ENCODE results near the gene AKAP6.

Gene AKAP6

GRCh38 chr14:32707742-32708500, 378.8 kb downstream of the AKAP6 start:
- no peak for DNase-seq (ENCODE audit: low read depth in 3 of 3)

GRCh38 chr14:32709027-32709426, 379.9 kb downstream of the AKAP6 start:
- DNase-seq (ENCODE audit: low read depth in 3 of 3), result no peak

DNA sequence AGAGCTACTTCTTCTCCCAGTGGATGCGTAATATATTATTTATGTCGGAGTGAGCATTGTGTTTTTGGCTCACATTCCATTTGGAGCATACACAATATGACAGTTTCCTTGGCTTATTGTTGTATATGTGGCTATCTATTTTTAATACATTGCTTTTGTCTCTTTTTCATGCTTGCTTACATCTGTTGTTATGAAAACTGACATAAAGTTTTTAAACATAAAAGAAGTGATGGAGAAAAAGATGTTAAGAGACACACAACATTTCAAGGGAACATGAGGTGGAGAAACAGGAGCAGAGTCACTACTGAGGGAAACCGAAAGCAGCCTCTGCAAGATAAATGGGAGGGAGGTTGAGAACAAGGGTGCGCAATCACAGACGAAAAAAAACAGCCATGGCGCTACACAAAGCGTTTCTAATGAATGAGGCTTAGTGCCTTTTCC, 381.2 kb downstream of the AKAP6 start:
- DNase-seq (ENCODE audit: low read depth in 3 of 3), result no peak

DNA sequence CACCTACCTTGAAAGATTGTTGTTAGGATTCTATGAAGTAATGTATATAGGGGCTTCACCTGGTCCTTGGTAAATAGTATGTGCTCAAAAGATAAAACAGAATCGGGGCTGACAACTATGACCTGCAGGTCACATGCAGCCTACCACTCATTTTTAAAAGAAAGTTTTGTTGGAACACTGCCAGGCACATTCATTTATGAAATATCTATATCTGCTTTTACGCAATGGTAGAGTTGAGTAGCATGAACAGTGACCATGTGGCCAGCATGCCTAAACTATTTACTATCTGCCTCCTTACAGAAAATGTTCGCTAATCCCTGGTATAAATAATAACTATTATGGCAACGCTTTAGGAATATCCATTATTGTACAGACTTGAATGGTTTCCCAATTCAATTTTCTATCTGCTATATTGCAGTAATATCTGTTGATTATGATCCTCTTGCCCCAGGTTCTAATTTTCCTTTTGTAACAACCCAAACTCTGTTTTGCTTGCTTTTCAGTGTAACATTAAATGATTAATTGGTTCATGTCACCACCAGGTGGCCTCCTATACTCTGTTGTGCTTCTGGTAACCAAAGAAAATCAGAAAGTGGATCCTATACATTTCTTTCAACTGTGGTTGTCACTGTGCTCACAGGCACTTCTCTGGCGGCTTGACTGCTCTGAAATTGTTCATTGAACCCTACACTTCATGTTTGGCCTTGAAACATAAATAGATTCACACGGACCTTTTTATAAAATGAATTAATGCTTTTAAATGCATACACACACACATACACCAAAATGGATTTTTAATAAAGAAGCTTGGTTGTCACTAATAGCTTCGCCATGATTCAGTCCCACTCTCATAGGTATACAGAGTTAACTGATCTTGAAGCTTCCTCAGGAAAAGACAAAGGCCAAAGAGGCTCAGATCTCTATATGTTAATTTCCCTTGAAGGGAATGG, 381.9 kb downstream of the AKAP6 start:
- no peak for DNase-seq (ENCODE audit: low read depth in 3 of 3)

- DNase-seq (ENCODE audit: low read depth in 3 of 3), result no peak
Observed at GRCh38 chr14:32713856-32714255, 384.8 kb downstream of the AKAP6 start.

- no peak for DNase-seq (ENCODE audit: low read depth in 3 of 3)
Observed at GRCh38 chr14:32719601-32720000, 390.5 kb downstream of the AKAP6 start.

GRCh38 chr14:32720927-32721326, 391.8 kb downstream of the AKAP6 start:
- DNase-seq (ENCODE audit: low read depth in 3 of 3), result no peak

DNA sequence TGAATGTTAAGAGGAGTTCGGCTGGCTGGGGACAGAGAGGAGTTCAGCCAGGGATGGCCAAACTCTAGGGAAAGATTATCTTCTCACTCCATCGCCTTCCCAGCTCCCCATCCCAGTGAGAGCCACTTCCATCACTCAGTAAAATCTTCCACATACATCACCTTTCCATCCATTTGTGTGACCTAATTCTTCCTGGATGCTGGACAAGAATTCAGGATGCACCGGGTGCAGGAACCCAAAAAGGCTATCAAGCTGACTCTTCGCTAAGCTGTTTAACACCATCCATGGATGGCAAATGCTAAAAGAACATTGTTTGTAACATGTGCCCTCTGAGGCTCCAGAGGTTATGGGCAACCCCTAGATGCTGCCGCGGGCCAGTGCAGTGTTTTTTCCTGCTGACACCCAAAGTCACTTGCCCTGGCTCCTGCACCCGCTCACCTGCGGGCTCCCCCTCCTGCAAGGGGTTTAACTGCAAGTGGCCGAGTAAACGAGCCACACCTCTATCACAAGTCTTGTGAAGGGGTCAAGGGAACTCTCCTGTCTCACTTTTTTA, 393.6 kb downstream of the AKAP6 start:
- no peak for DNase-seq (ENCODE audit: low read depth in 3 of 3)

- no peak for DNase-seq (ENCODE audit: low read depth in 3 of 3)
Observed at GRCh38 chr14:32724867-32725471, 395.9 kb downstream of the AKAP6 start.

DNA sequence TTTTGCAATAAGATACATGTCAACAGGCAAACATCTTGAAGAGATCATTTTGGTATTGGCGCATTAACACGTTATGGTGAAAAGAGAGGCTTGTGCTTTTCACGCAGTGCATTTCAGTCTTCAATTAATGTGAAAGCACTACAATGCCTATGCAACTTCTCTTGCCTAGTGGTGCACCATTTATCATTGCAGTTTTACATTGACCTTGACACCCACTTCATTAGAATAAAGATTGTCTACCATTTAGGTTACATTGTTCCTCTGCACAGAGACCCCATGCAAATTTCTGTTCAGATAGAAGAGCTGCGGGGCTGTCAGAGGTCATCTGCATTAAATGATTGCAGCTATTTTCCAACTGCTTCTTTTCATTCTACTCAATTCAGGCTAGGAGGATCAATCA, 397.4 kb downstream of the AKAP6 start:
- DNase-seq (ENCODE audit: low read depth in 3 of 3), result no peak

GRCh38 chr14:32727832-32728231, 398.7 kb downstream of the AKAP6 start:
- DNase-seq (ENCODE audit: low read depth in 3 of 3), result no peak

GRCh38 chr14:32728526-32728925, 399.4 kb downstream of the AKAP6 start:
- no peak for DNase-seq (ENCODE audit: low read depth in 3 of 3)

GRCh38 chr14:32728976-32729375, 399.9 kb downstream of the AKAP6 start:
- DNase-seq (ENCODE audit: low read depth in 3 of 3), result no peak

DNA sequence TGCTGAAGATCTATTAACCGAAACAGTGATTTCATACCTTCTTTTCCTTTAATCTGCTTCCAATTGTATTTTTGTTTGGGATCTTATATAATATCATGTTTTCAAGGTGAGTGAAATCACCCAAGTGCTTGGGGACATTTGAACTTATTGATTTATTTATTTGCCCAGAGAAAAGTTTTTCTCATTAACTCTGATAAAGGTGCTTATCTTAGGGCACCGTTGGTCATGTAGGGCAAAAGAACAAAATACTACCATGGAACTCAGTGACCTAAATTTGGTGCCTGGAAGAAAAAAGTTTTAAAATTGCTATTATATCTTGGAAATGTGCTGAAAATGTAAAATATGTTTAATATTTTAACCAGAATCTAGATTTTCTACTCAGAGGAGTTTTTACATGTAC, 402.2 kb downstream of the AKAP6 start:
- DNase-seq (ENCODE audit: low read depth in 3 of 3), result no peak

- no peak for DNase-seq (ENCODE audit: low read depth in 3 of 3)
Observed at GRCh38 chr14:32733015-32733414, 403.9 kb downstream of the AKAP6 start.

DNA sequence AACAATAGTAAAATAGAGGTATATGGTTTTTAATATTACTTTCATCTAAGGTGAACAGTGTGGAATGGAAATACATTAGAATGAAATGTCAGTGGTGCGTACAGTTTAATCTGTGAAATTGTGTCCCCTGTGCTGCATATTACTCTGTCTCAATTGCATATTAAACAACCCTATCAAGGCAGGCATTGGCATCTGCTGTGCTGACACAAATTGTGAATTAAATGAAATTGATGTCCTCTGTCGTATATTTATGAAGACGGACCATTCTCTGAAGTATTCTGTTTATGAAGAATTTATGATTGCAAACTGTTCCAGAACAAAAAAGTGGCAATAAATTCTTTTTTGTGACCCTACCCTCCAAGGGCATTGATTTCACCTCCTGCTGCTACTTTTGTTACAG, 405.2 kb downstream of the AKAP6 start:
- DNase-seq (ENCODE audit: low read depth in 3 of 3), result no peak

GRCh38 chr14:32737621-32738020, 408.5 kb downstream of the AKAP6 start:
- no peak for DNase-seq (ENCODE audit: low read depth in 3 of 3)

GRCh38 chr14:32738206-32738871, 409.2 kb downstream of the AKAP6 start:
- DNase-seq (ENCODE audit: low read depth in 3 of 3), result no peak

- no peak for DNase-seq (ENCODE audit: low read depth in 3 of 3)
Observed at GRCh38 chr14:32744811-32745445, 415.8 kb downstream of the AKAP6 start.

- DNase-seq (ENCODE audit: low read depth in 3 of 3), result no peak
Observed at GRCh38 chr14:32754209-32754608, 425.1 kb downstream of the AKAP6 start.

DNA sequence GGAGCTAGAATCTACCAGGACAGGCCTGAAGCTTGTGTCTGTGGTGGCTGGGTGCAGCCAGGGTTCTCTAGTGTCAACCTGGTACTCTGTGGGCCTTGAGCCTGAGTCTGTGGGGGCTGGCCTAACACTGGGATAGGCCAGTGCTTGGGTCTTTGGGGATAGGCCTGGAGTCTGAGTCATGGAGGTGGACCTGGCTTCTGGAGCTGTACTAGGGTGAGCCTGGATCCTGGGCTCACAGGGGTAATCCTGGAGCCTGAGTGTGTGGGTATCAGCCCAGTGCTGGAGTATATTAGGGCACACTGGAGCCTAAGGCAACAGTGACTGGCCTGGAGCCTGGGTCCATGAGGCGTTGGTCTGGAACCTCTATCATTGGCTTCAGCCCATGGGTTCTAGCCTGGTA, 427.1 kb downstream of the AKAP6 start:
- DNase-seq (ENCODE audit: low read depth in 3 of 3), result no peak
